Neutrophil (primary cell): ENCODE data around the gene OR6S1.
A peak's percentile ranks its signal among the peaks of the same experiment; 100 is the strongest.

Experiments
- H3K27ac ChIP-seq: fragments of 200-600 bp; sonication (generic); 2 replicates; pipeline ENCODE4 v1.5.1; 2016; ENCODE audit warnings: mild to moderate bottlenecking, moderate library complexity
- H3K27me3 ChIP-seq: fragments of 200-600 bp; sonication (generic); 2 replicates; pipeline ENCODE4 v1.6.0; 2016; ENCODE audit warnings: mild to moderate bottlenecking
- H3K36me3 ChIP-seq: fragments of 200-600 bp; sonication (generic); 2 replicates; pipeline ENCODE4 v1.5.1; 2017
- H3K4me1 ChIP-seq, 2 experiments: fragments of 200-600 bp in 1 of 2; sonication (generic) in 1 of 2; 1 replicate in 1 of 2; 2 replicates in 1 of 2; pipeline versions ENCODE4 v1.5.1 to v1.6.1; 2013 to 2016; ENCODE audit warnings: low read depth in 1 of 2, low read length in 1 of 2, mild to moderate bottlenecking in 1 of 2, moderate library complexity in 1 of 2; ENCODE audit not compliant: control insufficient read depth in 1 of 2, insufficient read depth in 1 of 2
- H3K4me3 ChIP-seq, 2 experiments: fragments of 200-600 bp in 1 of 2; sonication (generic) in 1 of 2; 1 replicate in 1 of 2; 2 replicates in 1 of 2; pipeline ENCODE4 v1.5.1; 2013 to 2016; ENCODE audit warnings: low read depth in 1 of 2, low read length in 1 of 2, mild to moderate bottlenecking in 1 of 2, moderate library complexity in 1 of 2
- H3K9me3 ChIP-seq: fragments of 200-600 bp; sonication (generic); 2 replicates; pipeline ENCODE4 v1.5.1; 2016
- TF ChIP-seq, protein P1 (sequence below): fragments of 200-600 bp; sonication (generic); IDR thresholded peaks from 2 replicates; pipeline ENCODE4 v1.5.1; 2016; ENCODE audit warnings: antibody characterized with exemption

Gene OR6S1

DNA sequence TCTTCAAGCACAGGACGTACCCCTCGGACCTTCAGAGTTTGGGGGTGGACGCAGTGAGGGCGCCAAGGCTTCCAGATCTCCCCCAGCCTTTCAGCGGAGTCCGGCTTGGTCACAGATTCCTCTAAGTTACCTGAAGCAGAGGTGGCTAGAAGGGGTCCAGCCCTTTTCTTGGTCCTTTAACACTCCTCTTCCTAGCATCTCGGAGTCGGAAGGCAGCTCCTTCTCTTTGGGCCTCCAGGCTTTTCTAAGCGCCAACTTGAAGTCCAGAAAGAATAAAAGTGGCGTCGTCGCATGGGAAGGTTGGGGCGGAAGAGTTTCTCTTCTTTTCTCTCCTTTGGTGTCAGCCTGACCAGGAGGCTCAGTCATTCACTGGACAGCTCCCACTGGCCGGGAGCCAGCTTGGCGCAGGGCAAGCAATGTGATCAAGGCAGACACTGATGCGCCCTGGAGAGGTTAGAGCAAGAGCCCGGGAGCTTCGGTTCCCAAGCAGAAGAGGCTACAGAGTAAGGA lies 9.6 kb downstream of the OR6S1 start:
- Histone ChIP-seq H3K9me3 (no peaks in the 10 kb centered on the region), H3K36me3 (no peaks in the 10 kb centered on the region), H3K4me3 (peak overlapping the region in 1 of 2 experiments; percentile 14), H3K27ac (no peak overlapping the region), H3K4me1 (peaks cover 24 to 33% of the 10 kb centered on the region in 2 experiments), H3K27me3 (peaks cover 100% of the 10 kb centered on the region)
- TF ChIP-seq, protein P1, sequence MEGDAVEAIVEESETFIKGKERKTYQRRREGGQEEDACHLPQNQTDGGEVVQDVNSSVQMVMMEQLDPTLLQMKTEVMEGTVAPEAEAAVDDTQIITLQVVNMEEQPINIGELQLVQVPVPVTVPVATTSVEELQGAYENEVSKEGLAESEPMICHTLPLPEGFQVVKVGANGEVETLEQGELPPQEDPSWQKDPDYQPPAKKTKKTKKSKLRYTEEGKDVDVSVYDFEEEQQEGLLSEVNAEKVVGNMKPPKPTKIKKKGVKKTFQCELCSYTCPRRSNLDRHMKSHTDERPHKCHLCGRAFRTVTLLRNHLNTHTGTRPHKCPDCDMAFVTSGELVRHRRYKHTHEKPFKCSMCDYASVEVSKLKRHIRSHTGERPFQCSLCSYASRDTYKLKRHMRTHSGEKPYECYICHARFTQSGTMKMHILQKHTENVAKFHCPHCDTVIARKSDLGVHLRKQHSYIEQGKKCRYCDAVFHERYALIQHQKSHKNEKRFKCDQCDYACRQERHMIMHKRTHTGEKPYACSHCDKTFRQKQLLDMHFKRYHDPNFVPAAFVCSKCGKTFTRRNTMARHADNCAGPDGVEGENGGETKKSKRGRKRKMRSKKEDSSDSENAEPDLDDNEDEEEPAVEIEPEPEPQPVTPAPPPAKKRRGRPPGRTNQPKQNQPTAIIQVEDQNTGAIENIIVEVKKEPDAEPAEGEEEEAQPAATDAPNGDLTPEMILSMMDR = no peak

DNA sequence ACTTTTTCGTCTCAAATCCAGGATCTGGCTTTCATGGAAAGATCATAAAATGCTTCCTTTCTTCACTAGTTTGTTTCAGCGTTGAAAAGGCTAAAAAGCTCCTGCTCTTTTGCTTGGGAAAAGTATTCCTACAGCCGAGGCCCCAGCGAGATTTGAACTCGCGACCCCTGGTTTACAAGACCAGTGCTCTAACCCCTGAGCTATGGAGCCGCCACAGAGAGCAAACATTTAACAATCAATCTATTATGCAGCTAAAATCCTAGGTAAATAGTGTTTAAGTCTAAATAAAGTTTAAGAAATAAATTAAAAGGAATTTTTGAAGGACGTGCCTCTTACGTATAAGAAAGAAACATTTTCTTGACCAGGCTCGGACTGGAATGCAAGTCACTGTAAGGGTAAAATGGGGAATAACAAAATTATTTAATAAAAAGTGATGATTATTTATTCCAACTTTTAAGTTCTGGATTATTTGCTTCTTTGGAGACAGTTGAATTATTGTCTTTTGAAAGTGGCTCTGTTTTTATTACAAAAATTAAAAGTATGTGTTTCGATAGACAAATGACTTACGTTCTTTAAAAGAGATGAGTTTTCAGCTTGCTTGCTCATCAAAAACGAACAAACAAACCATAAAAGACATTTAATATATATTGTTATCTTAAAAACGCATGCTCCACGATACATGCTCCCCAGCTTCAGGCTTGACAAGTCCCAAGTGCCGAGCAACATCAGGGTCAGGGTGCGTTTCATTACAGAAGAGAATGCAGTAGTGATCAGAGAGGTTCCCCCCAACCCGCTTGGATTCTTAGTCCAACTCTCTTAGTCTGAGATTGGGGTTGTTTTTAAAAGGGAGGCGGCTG lies 10.2 kb downstream of the OR6S1 start:
- Histone ChIP-seq H3K4me3 (peak overlapping the region in 1 of 2 experiments; percentile 14), H3K27ac (no peak overlapping the region), H3K4me1 (peaks cover 24 to 36% of the 10 kb centered on the region in 2 experiments), H3K27me3 (peaks cover 100% of the 10 kb centered on the region), H3K36me3 (no peaks in the 10 kb centered on the region), H3K9me3 (no peaks in the 10 kb centered on the region)
- TF ChIP-seq, protein P1 = no peak

DNA sequence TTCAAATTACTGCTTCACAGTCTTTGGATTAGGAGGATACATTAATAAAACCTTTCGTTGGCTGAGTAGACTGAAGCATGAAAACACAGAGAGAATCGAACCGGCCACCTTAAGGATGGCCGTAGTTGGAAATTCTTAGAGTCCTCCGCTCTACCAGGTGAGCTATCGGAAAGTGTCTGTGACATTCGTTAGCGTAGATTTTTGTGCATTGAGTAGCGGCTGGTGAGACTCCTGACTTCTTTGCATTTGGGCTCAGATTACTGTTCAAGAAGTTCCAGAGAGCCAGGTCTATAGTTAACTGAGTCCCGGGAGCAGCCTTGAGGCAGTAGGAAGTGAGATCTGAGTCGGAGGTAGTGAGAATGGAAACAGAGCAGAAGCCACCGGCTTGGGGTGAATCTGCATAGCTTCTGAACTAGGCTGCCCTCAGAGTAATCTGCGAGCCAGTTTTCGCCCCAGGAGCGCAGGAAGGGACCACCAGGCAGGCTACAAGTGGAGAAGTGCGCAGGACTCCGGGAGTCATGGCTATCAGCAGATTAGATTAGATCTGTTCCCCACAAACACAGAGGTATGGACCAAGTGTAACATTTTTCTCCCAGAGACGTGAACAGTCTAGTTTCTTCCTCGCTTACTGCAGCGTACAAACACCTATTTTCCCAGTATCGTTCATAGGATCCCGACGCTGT lies 11.0 kb downstream of the OR6S1 start:
- no peaks in the 10 kb centered on the region for H3K36me3 ChIP-seq
- peaks cover 28 to 44% of the 10 kb centered on the region in 2 experiments for H3K4me1 ChIP-seq
- no peak overlapping the region for H3K27ac ChIP-seq
- no peaks in the 10 kb centered on the region for H3K9me3 ChIP-seq
- H3K4me3 ChIP-seq = no peak overlapping the region
- TF ChIP-seq, protein P1 = no peak
- peaks cover 100% of the 10 kb centered on the region for H3K27me3 ChIP-seq

DNA sequence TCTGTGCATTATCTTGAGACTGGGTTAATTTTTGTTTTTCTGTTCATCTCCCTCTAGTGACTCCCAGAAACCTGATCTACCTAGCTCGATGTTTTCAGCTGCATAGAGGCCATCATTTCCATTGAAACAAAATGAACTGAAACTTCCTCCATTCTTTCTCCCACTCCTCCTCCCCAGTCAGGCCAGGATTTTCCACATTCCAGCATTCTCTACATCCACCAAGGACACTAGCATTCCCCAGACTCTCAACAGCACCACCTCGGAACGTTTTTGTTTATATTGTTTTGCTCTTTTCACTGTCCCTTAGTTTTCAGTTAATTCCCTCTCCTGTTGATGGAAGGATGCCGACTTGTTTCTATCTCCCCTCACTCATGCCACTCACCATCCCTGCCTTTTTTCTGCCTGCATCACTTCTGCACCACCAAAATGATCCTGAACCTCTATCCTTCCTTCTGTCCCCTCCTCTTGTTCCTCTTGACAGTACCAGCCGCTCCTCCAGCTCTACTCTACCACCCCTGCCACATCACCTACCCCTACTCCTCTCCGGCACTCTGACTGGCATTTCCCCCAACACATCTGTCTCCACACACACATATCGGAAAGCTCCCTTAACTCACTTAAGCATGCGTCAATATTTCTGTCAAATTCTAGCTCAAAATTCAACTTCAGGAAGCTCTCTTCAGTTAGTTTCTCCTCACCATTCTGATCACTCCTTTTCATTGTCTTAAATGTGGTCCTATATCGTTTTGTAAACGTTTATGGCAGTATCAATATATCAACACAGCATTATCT lies 13.2 kb downstream of the OR6S1 start:
- no peaks in the 10 kb centered on the region for H3K9me3 ChIP-seq
- no peak overlapping the region for H3K4me3 ChIP-seq
- H3K4me1 ChIP-seq = peaks cover 50 to 65% of the 10 kb centered on the region in 2 experiments
- peaks cover 87% of the 10 kb centered on the region for H3K27me3 ChIP-seq
- no peak overlapping the region for H3K27ac ChIP-seq
- no peaks in the 10 kb centered on the region for H3K36me3 ChIP-seq
- TF ChIP-seq, protein P1 = no peak

DNA sequence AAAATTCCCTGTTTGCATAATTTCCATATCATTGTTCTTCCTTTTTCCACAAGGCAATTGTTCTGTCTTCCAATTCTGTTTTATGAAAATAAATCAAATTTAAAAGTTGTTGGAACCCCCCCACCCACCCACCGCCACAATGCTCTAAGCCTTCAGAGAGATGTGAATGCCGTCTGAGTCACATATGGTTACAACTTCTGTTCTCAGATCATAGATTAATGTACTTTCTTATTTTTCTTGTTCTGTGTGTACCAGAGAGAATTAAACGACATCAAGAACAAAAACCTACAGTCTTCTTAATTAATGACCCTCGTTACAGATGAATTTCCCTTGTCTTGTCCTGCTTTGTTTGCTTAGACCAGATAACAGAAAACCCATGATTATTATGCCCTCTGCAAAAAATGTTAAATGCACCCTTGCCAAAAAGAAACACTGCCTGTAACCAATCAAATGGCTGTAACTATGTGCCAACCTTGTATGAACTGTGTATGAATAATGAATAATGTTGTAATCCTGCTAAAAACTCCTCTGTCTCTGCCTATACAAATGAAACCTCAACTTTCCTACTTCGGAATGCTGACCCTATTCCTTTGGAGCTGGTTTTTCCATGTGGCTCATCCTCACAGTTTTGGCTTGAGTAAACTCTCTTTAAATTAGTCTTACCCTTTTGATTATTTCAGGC lies 14.0 kb downstream of the OR6S1 start:
- Histone ChIP-seq H3K9me3 (no peaks in the 10 kb centered on the region), H3K4me3 (no peak overlapping the region), H3K36me3 (no peaks in the 10 kb centered on the region), H3K27me3 (peaks cover 79% of the 10 kb centered on the region), H3K4me1 (peaks cover 52 to 65% of the 10 kb centered on the region in 2 experiments), H3K27ac (no peak overlapping the region)
- TF ChIP-seq, protein P1 = no peak
